Posterior vena cava (tissue), 2 donors: Measurements from ENCODE around the gene TINCR. TPM values are rescaled to one million over a fixed set of nuclear protein-coding genes. Genes with fewer than 3 reads are reported as not detected.
"Not testable (repeated sequence)": the region's sequence is repeated elsewhere in the genome, so short reads cannot be mapped to it uniquely, and the experiment has no call there.

Experiments
- DNase-seq: peaks from one replicate; pipeline ENCODE4 v3.0.0-alpha.2; 2020; ENCODE audit warnings: low spot score
- intact Hi-C, 2 donors: fragments of 100-400 bp; cut with DNase I; formaldehyde crosslinking; loops; one replicate each; pipeline versions ENCODE4 v1.14.1 to v1.14.2; 2022 to 2023
- total RNA-seq, 2 donors: library from RNA; stranded (reverse); fragmentation: NEBNext Ultra II Directional; extraction: Animal tissue kit (Norgen Biotek cat#: 25700); gene quantifications; one replicate each; pipeline ENCODE4 v1.2.1, GENCODE V29; 2021
- donor health status: DM: yes; HTN: yes; CAD: no.
- donor health status: DM: yes; HTN: yes; CAD: no.

The TINCR gene
- total RNA-seq, 2 donors from 2014 or later, result 0.42 to 0.43 TPM

DNA sequence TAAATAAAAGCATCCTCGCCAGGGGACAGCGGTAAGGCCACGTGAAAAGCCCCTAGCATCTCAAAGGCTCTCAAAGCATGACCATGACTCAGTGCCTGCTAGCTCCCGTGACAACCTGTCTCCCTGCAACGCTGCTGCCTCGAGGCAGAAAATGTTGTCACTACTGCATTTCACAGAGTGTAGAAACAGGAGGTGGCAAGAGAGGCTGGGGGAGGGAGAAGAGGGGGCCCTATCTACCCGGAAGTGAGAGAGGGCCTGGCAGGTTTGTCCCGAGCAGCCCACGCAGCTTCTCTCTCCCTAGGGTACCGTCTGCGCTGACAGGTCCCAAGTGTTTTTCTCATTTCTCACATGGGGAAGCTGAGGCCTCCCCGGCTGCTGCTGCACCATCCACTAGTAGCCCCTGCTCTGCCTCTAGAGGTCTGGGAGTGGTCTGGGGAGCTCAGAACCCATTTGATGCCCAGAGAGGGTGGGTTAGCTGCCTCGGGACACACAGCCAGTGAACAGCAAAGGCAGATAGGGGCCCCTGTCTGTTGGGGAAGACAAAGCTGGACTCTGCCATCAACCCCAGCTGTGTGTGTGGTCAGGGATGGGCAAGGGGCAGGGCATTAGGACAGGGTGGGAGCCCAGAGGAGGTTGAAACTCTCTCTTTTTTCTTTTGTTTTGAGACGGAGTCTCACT, 3.7 kb downstream of the TINCR start:
- DNase-seq, result no peak
- intact Hi-C loops, result no loop called here

GRCh38 chr19:5563008-5563431, 4.7 kb downstream of the TINCR start:
- intact Hi-C loops, result no loop called here
- DNase-seq, result no peak

- DNase-seq, result no peak
- intact Hi-C loops, result no loop called here
Measured at GRCh38 chr19:5562280-5562679, 5.5 kb downstream of the TINCR start.

DNA sequence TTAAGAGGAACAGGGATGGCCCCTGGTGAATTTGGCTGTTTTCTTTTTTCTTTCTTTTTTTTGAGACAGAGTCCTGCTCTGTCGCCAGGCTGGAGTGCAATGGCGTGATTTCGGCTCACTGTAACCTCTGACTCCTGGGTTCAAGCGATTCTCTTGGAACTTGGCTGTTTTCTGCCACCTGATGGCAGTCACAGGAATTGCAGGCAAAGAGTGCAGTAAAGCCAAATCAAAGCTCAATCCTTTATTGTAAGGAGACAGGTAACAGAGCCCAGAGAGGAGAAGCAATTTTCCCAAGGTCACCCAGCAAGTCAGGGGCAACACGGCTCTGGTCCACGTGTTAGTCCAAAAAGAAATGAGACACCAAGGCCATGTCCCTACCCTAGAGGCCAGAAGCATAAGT, 6.2 kb downstream of the TINCR start:
- no peak for DNase-seq
- intact Hi-C loops, result no loop called here

GRCh38 chr19:5560156-5560555, 7.6 kb downstream of the TINCR start:
- intact Hi-C loops, result no loop called here
- DNase-seq, result no peak

DNA sequence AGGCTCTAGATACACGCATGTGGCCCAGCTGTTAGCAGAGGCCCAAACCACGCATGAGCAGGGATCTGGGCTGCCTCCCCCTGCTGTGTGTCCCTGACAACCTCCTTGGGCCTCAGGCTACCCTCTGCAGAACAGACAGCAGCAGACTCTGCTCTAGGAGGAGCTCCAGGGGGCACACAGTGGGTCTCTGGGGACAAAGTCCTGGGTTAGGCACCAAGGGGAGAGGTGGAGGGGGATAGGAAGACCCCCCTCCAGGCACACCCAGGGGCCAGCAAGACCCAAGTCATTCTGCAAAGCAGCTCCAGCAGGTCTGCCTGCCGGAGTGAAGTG, 8.0 kb downstream of the TINCR start:
- intact Hi-C loops, result no loop called here
- DNase-seq, result no peak

GRCh38 chr19:5558101-5558621, 9.6 kb downstream of the TINCR start:
- no peak for DNase-seq
- intact Hi-C loops, result no loop called here

DNA sequence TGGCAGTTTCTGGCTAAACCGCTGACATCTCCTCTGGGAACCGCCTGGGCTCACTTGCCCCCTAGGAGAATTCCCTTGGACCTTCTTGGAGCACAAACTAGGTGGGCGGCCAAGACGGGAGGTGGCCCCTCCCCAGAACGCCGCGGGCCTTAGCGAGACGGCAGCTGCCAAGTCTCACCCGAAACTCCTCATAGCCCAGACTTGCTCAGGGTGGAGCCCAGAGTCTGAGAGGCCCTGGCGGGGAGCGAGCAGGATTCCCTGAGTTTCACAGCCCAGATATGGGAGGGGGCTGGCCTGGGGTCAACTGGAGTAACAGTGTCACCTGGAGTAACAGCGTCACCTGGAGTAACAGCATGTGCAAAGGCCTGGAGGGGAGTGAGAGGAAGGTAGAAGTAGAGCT, 10.1 kb downstream of the TINCR start:
- intact Hi-C loops, result no loop called here
- DNase-seq, result no peak

- intact Hi-C loops, result no loop called here
- no peak for DNase-seq
Measured at GRCh38 chr19:5554828-5555227, 12.9 kb downstream of the TINCR start.

DNA sequence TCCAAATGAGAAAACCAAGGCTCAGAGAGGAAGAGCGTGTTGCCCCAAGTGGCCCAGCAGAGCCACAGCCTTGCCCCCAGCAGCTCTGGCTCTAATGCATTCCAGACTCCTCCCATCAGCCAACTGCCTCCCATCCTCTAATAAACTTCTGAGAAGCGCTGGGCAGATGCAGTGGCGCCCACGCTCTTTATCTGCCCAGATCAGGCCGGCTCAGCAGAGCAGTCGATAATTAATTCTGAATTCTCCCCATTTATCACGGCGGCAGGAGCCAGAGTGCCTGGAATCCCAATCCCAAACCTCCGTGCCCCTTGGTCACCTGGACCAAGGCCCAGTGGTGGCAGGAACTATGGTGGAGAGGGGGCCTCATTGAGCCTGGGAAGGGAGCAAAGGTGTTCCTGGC, 13.9 kb downstream of the TINCR start:
- no peak for DNase-seq
- intact Hi-C loops, result no loop called here

DNA sequence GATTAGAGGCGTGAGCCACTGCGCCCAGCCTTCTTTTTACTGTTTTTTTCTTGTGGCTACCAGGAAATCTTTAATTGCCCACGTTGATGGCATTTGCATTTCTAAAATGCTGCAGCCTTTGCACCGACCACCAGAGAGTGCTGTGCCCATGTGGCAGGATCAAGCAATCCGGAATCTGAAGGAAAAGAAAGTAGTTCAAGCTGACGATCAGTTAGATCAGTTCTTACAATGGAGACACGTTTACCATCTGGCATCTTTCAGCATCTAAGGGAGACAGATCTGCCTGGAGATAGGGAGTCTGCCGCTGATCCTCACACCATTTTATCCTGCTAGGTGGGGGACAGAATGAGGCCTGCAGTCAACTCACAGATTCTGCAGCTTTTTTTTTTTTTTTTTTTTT, 19.9 kb downstream of the TINCR start:
- DNase-seq, result no peak
- intact Hi-C loops, result no loop called here

DNA sequence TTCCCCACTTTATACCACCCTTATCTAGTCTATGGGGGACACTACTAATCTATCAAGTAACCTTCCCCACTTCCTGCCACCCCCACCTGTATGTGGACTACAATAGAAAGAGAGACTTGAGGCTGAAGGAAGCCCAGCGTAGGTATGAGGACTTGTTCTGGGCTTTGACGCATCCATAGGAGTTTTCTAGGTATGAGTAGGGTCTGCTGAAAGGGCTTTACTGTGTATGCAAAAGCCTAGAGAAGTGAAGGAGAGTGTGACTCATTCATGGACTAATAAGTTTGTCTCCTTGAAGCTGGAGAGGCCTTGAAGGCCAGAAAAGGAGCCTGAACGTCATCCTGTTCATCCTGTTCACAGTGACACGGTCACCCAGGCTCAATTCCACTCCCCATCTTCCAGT, 21.8 kb downstream of the TINCR start:
- no peak for DNase-seq
- intact Hi-C loops, result no loop called here

GRCh38 chr19:5545051-5545450, 22.7 kb downstream of the TINCR start:
- intact Hi-C loops, result no loop called here
- no peak for DNase-seq

DNA sequence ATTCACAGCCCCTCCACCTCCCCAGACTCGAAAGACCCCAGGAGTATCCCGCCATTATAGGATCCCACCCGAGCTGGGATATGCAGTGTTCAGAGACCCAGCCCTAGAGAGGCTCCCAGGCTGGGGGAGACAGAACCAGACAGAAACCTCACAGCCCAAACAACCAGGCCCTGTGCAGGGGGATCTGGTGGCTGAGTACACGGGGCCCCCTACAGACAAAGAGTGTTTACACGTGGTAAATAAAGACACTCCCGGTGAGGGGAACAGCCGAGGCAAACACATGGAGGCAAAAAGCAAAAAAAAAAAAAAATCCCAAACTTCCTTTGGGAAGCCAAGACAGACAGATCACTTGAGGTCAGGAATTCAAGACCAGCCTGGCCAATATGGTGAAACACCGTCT, 25.1 kb downstream of the TINCR start:
- intact Hi-C loops, result no loop called here
- DNase-seq, result no peak

- intact Hi-C loops, result no loop called here
- DNase-seq, result no peak
Measured at GRCh38 chr19:5541456-5541855, 26.3 kb downstream of the TINCR start.

GRCh38 chr19:5540208-5540607, 27.5 kb downstream of the TINCR start:
- intact Hi-C loops, result no loop called here
- no peak for DNase-seq

- intact Hi-C loops, result no loop called here
- no peak for DNase-seq
Measured at GRCh38 chr19:5537870-5538269, 29.9 kb downstream of the TINCR start.

DNA sequence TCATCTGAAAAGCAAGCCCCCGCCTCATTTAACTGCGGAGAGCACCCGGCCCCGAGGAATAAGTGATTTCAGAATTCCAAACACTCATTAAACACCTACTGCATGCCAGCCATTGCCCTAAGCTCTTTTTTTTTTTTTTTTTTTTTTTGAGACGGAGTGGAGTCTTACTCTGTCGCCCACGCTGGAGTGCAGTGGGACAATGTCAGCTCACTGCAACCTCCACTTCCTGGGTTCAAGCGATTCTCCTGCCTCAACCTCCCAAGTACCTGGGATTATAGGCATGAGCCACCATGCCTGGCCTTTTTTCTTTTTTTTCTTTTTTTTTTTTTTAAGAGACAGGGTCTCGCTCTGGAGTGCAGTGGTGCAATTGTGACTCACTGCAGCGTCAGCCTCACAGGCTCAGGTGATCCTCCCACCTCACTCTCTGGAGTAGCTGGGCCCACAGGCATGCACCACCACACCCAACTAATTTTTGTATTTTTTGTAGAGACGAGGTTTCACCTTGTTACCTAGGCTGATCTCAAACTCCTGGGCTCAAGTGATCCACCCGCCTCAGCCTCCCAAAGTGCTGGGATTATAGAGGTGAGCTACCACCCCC, 30.7 kb downstream of the TINCR start:
- intact Hi-C loops, DNase-seq: not testable (repeated sequence)

DNA sequence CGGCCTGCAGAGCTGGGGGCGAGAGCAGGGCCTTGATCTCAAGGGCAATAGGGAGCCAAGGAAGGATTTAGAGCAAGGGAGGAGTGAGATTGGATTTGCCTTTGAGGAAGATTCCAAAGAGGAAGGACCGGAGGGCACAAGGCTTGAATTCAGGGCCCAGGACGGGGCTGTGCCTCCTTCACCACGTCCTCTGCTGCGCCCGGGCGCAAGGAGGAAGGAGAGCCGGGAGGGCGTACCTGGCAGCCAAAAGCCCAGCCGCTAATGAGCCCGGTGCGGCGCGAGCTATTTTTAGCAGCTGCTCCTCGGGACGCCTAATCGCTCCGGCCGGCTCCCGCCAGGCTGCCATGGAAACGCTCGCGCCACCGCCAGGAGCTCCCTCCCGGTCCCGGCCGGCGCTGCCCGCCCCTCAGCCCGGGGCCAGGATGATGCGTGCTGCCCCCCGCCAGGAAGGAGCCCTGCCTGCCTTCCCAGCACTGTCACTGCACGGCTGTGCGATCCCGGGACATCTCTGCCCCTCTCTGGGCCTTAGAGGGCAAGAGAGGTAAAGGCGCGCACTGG, 31.3 kb downstream of the TINCR start:
- peak; percentile 85 for DNase-seq
- intact Hi-C loops, result no loop called here

DNA sequence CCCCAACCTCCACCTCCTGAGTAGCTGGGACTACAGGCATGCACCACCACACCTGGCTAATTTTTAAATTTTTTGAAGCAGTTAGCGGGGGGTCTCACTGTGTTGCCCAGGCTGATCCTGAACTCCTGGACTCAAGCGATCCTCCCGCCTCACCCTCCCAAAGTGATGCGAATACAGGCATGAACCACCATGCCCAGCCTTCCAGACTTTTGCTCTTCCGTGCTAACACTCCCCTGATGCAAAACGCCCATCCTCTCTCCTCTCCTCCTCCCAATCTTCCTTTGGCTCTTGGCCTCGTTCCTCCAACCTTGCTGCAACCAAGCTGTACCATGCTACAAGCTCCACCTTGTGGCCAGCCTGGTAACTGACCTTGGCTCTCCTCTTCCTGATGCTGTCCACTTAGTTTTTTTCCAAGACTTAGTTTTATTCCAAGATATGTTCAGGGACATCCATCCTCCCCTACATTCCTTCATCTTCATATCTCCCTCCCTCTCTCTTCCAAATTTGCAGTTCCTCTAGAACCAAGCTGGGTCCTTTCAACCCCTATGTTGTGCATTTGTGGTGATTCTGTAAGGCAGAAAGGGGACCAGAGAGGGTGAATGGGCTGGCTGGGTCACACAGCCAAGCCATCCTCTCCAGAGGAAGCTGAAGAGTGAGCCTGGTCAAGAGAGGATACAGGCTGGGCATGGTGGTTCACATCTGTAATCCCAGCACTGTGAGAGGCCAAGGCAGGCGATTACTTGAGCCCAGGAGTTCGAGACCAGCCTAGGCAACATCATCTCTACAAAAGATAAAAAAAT, 32.8 kb downstream of the TINCR start:
- intact Hi-C loops, result no loop called here
- no peak for DNase-seq
